ENCODE data around the gene KLHL2. TPM values are rescaled to one million over a fixed set of nuclear protein-coding genes. Genes with fewer than 3 reads are reported as not detected.
"Not testable (repeated sequence)": the region's sequence is repeated elsewhere in the genome, so short reads cannot be mapped to it uniquely, and the experiment has no call there.

Gene KLHL2, protein sequence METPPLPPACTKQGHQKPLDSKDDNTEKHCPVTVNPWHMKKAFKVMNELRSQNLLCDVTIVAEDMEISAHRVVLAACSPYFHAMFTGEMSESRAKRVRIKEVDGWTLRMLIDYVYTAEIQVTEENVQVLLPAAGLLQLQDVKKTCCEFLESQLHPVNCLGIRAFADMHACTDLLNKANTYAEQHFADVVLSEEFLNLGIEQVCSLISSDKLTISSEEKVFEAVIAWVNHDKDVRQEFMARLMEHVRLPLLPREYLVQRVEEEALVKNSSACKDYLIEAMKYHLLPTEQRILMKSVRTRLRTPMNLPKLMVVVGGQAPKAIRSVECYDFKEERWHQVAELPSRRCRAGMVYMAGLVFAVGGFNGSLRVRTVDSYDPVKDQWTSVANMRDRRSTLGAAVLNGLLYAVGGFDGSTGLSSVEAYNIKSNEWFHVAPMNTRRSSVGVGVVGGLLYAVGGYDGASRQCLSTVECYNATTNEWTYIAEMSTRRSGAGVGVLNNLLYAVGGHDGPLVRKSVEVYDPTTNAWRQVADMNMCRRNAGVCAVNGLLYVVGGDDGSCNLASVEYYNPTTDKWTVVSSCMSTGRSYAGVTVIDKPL
- total RNA-seq (2021), result 26.4 and 27.2 TPM in 2 replicates
- Bru-seq, nascent RNA, result percentile 86 among the genes with signal in this experiment
- BruChase-seq, experiment 1, labeled RNA remaining after a 2-hour chase, result percentile 77 among the genes with signal in this experiment
- percentile 68 among the genes with signal in this experiment for BruChase-seq, experiment 2, labeled RNA remaining after a 6-hour chase
- long read RNA-seq, transcript KLHL2-201 (15 exons, 3,134 nt), result major isoform, 17 of 30 reads
- long read RNA-seq, partial matches to known transcripts, result 3 of 30 reads
- long read RNA-seq, other reads (novel, unspliced or antisense), result 10 of 30 reads

DNA sequence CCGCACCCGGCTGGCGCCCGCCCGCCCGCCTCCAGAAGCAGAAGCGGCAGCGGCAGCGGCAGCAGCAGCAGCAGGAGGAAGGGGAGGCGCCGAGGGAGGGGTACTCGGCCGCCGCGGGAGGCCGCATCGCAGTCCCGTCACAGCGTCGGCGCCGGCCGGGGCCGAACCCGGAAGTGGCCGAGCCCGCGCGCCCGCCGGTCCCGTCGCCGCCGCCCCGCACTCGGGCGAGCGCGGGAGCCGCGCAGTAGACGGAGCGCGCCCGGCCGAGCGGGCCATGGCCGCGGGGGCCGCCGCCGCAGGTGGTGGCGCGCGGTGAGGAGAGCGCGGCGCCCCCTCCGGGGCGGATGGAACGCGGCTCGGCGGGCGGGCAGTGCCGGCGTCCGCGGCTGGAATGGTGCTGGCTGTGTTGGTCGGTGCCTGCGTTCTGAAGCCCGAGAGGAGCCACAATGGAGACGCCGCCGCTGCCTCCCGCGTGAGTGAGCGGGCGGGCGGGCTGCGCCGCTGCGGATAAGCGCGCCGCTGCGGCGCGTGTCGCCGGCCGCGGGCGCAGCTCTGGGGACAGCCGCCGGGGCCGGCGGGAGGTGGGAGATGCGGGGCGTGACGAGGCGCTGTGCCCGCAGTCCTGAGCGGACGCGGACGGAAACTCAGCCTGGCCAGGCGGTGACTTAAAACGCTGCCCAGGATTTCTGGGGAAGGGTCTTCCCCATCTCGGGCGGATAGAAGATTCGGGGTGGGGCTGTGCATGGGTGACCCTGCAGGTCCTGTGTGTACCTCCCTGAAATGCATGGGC is at the start of gene KLHL2:
Gene KLHL2 (plus strand): TSS at position 131 of the 790 bp plus-strand sequence. CDS start 316 bp downstream, at position 447.
- POLR2A ChIA-PET (ENCODE audit: unreplicated experiment), result interaction anchor here (0.7 kb wide), 1 partner anchor 19 kb away, joined by 3 read pairs; no protein-coding TSS in a partner anchor
- CTCF ChIA-PET, result no interaction called here
- Histone ChIP-seq H3K27me3 (ENCODE audit: insufficient read depth, low read depth) (no peaks in the 10 kb centered on the region), H3K9me3 (ENCODE audit: insufficient read depth, low read depth) (no peaks in the 10 kb centered on the region), H3K27ac (no peak within 1 kb of the TSS), H4K20me1 (ENCODE audit: insufficient read depth) (no peaks in the 10 kb centered on the region), H3K79me2 (ENCODE audit: low read depth) (peaks cover 48% of the 10 kb centered on the region), H2AFZ (peak within 1 kb of the TSS; percentile 78), H3K4me3 (peak within 1 kb of the TSS; percentile 78), H3K4me2 (peak within 1 kb of the TSS; percentile 92), H3F3A (ENCODE audit: insufficient read depth, low read depth) (peaks cover 19% of the 10 kb centered on the region; the same call in 1 of the 2 replicates), H3K9me2 (ENCODE audit: insufficient read depth) (no peaks in the 10 kb centered on the region), H3K4me1 (replicated peaks; ENCODE audit: insufficient read depth) (peaks cover 69% of the 10 kb centered on the region), H3K36me3 (ENCODE audit: low read depth) (no peaks in the 10 kb centered on the region)
- intact Hi-C loops (cut with micrococcal nuclease; ENCODE audit: unreplicated experiment), result loop anchor here (2.0 to 10.0 kb wide), 2 partner anchors 119 to 257 kb away; partner anchors contain the start of gene MSMO1
- BruUV-seq (replicated peaks), result no TSS peak
- TF ChIP-seq EZH2 (IDR thresholded peaks at IDR 0.05; ENCODE audit: low read depth), result no peak
- TF ChIP-seq, protein P1, sequence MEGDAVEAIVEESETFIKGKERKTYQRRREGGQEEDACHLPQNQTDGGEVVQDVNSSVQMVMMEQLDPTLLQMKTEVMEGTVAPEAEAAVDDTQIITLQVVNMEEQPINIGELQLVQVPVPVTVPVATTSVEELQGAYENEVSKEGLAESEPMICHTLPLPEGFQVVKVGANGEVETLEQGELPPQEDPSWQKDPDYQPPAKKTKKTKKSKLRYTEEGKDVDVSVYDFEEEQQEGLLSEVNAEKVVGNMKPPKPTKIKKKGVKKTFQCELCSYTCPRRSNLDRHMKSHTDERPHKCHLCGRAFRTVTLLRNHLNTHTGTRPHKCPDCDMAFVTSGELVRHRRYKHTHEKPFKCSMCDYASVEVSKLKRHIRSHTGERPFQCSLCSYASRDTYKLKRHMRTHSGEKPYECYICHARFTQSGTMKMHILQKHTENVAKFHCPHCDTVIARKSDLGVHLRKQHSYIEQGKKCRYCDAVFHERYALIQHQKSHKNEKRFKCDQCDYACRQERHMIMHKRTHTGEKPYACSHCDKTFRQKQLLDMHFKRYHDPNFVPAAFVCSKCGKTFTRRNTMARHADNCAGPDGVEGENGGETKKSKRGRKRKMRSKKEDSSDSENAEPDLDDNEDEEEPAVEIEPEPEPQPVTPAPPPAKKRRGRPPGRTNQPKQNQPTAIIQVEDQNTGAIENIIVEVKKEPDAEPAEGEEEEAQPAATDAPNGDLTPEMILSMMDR (conservative IDR thresholded peaks at IDR 0.05), result no peak
- DNase-seq, result peak in 1 of 2 experiments; percentile 75

DNA sequence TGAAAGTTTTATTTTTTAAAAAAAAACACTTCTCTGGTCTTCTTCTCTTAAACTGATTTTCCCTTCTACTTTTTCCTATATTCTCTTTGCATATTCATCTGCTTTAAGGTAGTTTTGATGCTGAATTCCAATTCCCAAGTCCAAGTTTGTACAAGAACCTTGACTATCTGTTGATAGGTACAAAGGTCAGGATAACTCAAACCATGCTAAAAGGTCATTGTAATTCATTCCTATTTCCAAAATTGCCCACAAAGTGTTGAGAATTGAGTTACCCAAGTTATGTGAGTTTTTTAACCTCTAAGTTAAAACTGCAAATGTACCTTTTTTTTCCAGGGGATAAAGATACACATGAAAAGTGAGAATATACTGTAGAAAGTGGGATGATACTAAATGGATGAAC is 48.6 kb upstream of the KLHL2 start:
- no peaks in the 10 kb centered on the region for H3F3A ChIP-seq (ENCODE audit: insufficient read depth, low read depth)
- POLR2A ChIA-PET (ENCODE audit: unreplicated experiment), result no interaction called here
- no peak overlapping the region for H3K4me2 ChIP-seq
- no peaks in the 10 kb centered on the region for H3K27me3 ChIP-seq (ENCODE audit: insufficient read depth, low read depth)
- no peak for DNase-seq
- no peaks in the 10 kb centered on the region for H3K36me3 ChIP-seq (ENCODE audit: low read depth)
- CTCF ChIA-PET, result no interaction called here
- H3K27ac ChIP-seq, result no peak overlapping the region
- no peak overlapping the region for H3K4me3 ChIP-seq
- no peak overlapping the region for H2AFZ ChIP-seq
- no peaks in the 10 kb centered on the region for H3K4me1 ChIP-seq (replicated peaks; ENCODE audit: insufficient read depth)
- H3K9me3 ChIP-seq (ENCODE audit: insufficient read depth, low read depth), result no peaks in the 10 kb centered on the region
- TF ChIP-seq EZH2 (IDR thresholded peaks at IDR 0.05; ENCODE audit: low read depth), result no peak
- TF ChIP-seq, protein P1 (conservative IDR thresholded peaks at IDR 0.05), result no peak
- H3K9me2 ChIP-seq (ENCODE audit: insufficient read depth), result no peaks in the 10 kb centered on the region
- H4K20me1 ChIP-seq (ENCODE audit: insufficient read depth), result no peaks in the 10 kb centered on the region
- intact Hi-C loops (cut with micrococcal nuclease; ENCODE audit: unreplicated experiment), result no loop called here
- no TSS peak for BruUV-seq (replicated peaks)
- H3K79me2 ChIP-seq (ENCODE audit: low read depth), result no peaks in the 10 kb centered on the region

DNA sequence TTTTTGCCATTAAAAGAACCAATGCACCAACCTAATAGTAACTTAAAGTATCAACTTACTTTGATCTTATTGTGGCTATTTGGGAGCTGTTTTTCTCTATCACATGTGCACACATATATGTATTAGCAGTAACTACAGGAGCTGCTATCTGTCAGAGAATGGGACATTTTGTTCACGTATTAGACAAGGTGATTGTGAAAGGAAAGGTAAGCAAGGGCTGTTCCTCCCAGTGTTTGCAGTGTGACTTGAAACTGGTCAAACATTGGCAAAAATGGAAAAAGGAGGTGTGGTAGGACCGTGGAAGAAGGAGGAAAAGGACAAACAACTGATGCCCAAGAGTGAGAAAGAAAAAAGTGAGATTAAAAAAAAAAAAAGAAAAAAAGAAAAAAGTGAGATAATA is 43.1 kb upstream of the KLHL2 start:
- Histone ChIP-seq H3K36me3 (ENCODE audit: low read depth) (no peaks in the 10 kb centered on the region), H3K4me3 (no peak overlapping the region), H3K9me2 (ENCODE audit: insufficient read depth) (no peaks in the 10 kb centered on the region), H3K79me2 (ENCODE audit: low read depth) (no peaks in the 10 kb centered on the region), H3F3A (ENCODE audit: insufficient read depth, low read depth) (no peaks in the 10 kb centered on the region), H2AFZ (no peak overlapping the region), H4K20me1 (ENCODE audit: insufficient read depth) (no peaks in the 10 kb centered on the region), H3K4me2 (no peak overlapping the region), H3K4me1 (replicated peaks; ENCODE audit: insufficient read depth) (no peaks in the 10 kb centered on the region), H3K27ac (no peak overlapping the region), H3K27me3 (ENCODE audit: insufficient read depth, low read depth) (no peaks in the 10 kb centered on the region), H3K9me3 (ENCODE audit: insufficient read depth, low read depth) (no peaks in the 10 kb centered on the region)
- no peak for DNase-seq
- CTCF ChIA-PET, result interaction anchor here (0.7 kb wide), 1 partner anchor 55 kb away, joined by 3 read pairs; no protein-coding TSS in a partner anchor
- TF ChIP-seq, protein P1 (conservative IDR thresholded peaks at IDR 0.05), result no peak
- no peak for TF ChIP-seq EZH2 (IDR thresholded peaks at IDR 0.05; ENCODE audit: low read depth)
- POLR2A ChIA-PET (ENCODE audit: unreplicated experiment), result interaction anchor here (0.7 kb wide), 1 partner anchor 13 kb away, joined by 4 read pairs; no protein-coding TSS in a partner anchor
- BruUV-seq (replicated peaks), result no TSS peak
- intact Hi-C loops (cut with micrococcal nuclease; ENCODE audit: unreplicated experiment), result no loop called here

DNA sequence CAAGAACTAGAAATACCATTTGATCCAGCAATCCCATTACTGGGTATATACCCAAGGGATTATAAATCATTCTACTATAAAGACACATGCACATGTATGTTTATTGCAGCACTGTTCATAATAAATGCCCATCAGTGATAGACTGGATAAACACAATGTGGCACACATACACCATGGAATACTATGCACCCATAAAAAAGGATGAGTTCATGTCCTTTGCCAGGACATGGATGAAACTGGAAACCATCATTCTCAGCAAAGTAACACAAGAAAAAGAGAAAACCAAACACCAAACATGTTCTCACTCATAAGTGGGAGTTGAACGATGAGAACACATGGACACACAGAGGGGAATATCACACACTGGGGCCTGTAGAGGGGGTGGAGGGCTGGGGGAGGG is 40.5 kb upstream of the KLHL2 start:
- H2AFZ ChIP-seq; BruUV-seq (replicated peaks); H3K9me2 ChIP-seq (ENCODE audit: insufficient read depth); H3K4me1 ChIP-seq (replicated peaks; ENCODE audit: insufficient read depth); H3F3A ChIP-seq (ENCODE audit: insufficient read depth, low read depth); intact Hi-C loops (cut with micrococcal nuclease; ENCODE audit: unreplicated experiment); H3K27ac ChIP-seq; H3K27me3 ChIP-seq (ENCODE audit: insufficient read depth, low read depth); CTCF ChIA-PET; H4K20me1 ChIP-seq (ENCODE audit: insufficient read depth); H3K4me2 ChIP-seq; POLR2A ChIA-PET (ENCODE audit: unreplicated experiment); DNase-seq; H3K79me2 ChIP-seq (ENCODE audit: low read depth); H3K9me3 ChIP-seq (ENCODE audit: insufficient read depth, low read depth); H3K4me3 ChIP-seq; H3K36me3 ChIP-seq (ENCODE audit: low read depth): not testable (repeated sequence)

Data from PC-9 (cell line).